ENCODE results near the gene MED13L. TPM values are rescaled to one million over a fixed set of nuclear protein-coding genes. Genes with fewer than 3 reads are reported as not detected.

Gene MED13L
- total RNA-seq, 1 experiment from 2014 or later, result 94.1 TPM

- TF ChIP-seq, protein P1, sequence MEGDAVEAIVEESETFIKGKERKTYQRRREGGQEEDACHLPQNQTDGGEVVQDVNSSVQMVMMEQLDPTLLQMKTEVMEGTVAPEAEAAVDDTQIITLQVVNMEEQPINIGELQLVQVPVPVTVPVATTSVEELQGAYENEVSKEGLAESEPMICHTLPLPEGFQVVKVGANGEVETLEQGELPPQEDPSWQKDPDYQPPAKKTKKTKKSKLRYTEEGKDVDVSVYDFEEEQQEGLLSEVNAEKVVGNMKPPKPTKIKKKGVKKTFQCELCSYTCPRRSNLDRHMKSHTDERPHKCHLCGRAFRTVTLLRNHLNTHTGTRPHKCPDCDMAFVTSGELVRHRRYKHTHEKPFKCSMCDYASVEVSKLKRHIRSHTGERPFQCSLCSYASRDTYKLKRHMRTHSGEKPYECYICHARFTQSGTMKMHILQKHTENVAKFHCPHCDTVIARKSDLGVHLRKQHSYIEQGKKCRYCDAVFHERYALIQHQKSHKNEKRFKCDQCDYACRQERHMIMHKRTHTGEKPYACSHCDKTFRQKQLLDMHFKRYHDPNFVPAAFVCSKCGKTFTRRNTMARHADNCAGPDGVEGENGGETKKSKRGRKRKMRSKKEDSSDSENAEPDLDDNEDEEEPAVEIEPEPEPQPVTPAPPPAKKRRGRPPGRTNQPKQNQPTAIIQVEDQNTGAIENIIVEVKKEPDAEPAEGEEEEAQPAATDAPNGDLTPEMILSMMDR (conservative IDR thresholded peaks at IDR 0.05; ENCODE audit: low read depth, low read length), result no peak
- TF ChIP-seq EZH2 (IDR thresholded peaks at IDR 0.05; ENCODE audit: borderline replicate concordance, low read depth, low read length, poor library complexity, severe bottlenecking), result no peak
- DNase-seq (ENCODE audit: low spot score), result no peak
- no TSS peak for BruUV-seq (replicated peaks)
- no peak overlapping the region for H3K27ac ChIP-seq (ENCODE audit: low read depth, low read length, poor library complexity, severe bottlenecking)
- H3K4me1 ChIP-seq (ENCODE audit: insufficient read depth, low read length, poor library complexity, severe bottlenecking), result no peaks in the 10 kb centered on the region
- intact Hi-C loops (cut with micrococcal nuclease; ENCODE audit: unreplicated experiment), result no loop called here
- no peaks in the 10 kb centered on the region for H3K9me3 ChIP-seq (ENCODE audit: low read depth, low read length, poor library complexity, severe bottlenecking)
- POLR2A ChIA-PET (ENCODE audit: low non-redundant PET), result no interaction called here
- CTCF ChIA-PET, result no interaction called here
- H3K4me3 ChIP-seq (ENCODE audit: low read depth, low read length, poor library complexity, severe bottlenecking), result no peak overlapping the region
- no peaks in the 10 kb centered on the region for H3K27me3 ChIP-seq (replicated peaks; ENCODE audit: insufficient read depth, low read depth, low read length, poor library complexity)
- peaks cover 44% of the 10 kb centered on the region for H3K36me3 ChIP-seq (ENCODE audit: insufficient read depth, low read length, poor library complexity, severe bottlenecking)
These were observed 305.3 kb downstream of the MED13L start for GRCh38 chr12:115972241-115972640.

- CTCF ChIA-PET, result no interaction called here
- Histone ChIP-seq H3K27ac (ENCODE audit: low read depth, low read length, poor library complexity, severe bottlenecking) (no peak overlapping the region), H3K27me3 (replicated peaks; ENCODE audit: insufficient read depth, low read depth, low read length, poor library complexity) (no peaks in the 10 kb centered on the region), H3K4me1 (ENCODE audit: insufficient read depth, low read length, poor library complexity, severe bottlenecking) (no peaks in the 10 kb centered on the region), H3K9me3 (ENCODE audit: low read depth, low read length, poor library complexity, severe bottlenecking) (no peaks in the 10 kb centered on the region), H3K36me3 (ENCODE audit: insufficient read depth, low read length, poor library complexity, severe bottlenecking) (peaks cover 56% of the 10 kb centered on the region), H3K4me3 (ENCODE audit: low read depth, low read length, poor library complexity, severe bottlenecking) (no peak overlapping the region)
- TF ChIP-seq, protein P1 (conservative IDR thresholded peaks at IDR 0.05; ENCODE audit: low read depth, low read length), result no peak
- no peak for TF ChIP-seq EZH2 (IDR thresholded peaks at IDR 0.05; ENCODE audit: borderline replicate concordance, low read depth, low read length, poor library complexity, severe bottlenecking)
- no peak for DNase-seq (ENCODE audit: low spot score)
- POLR2A ChIA-PET (ENCODE audit: low non-redundant PET), result no interaction called here
- BruUV-seq (replicated peaks), result no TSS peak
- intact Hi-C loops (cut with micrococcal nuclease; ENCODE audit: unreplicated experiment), result no loop called here
These were observed 309.3 kb downstream of the MED13L start for GRCh38 chr12:115968211-115968610.

DNA sequence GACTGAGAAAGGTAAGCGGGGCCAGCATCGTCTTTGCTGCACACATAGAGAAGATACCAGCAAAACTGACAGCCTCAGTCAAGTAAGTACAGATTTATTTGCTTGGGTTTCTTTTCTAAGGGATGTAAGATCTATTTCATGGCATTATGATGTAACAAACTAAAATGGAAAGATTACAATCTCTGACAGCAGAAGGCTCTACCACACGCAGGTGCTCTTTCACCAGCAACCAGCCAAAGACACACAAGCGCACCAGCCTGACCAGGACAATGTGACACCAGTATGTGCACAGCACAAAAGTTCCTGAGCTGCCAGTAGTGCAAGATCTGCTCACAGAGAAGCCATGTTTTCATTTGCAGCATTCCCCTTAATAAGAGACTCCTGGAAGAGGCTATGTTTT, 311.1 kb downstream of the MED13L start:
- DNase-seq (ENCODE audit: low spot score), result no peak
- TF ChIP-seq, protein P1 (conservative IDR thresholded peaks at IDR 0.05; ENCODE audit: low read depth, low read length), result no peak
- no peak for TF ChIP-seq EZH2 (IDR thresholded peaks at IDR 0.05; ENCODE audit: borderline replicate concordance, low read depth, low read length, poor library complexity, severe bottlenecking)
- BruUV-seq (replicated peaks), result no TSS peak
- Histone ChIP-seq H3K4me3 (ENCODE audit: low read depth, low read length, poor library complexity, severe bottlenecking) (no peak overlapping the region), H3K36me3 (ENCODE audit: insufficient read depth, low read length, poor library complexity, severe bottlenecking) (peaks cover 58% of the 10 kb centered on the region), H3K4me1 (ENCODE audit: insufficient read depth, low read length, poor library complexity, severe bottlenecking) (no peaks in the 10 kb centered on the region), H3K27ac (ENCODE audit: low read depth, low read length, poor library complexity, severe bottlenecking) (no peak overlapping the region), H3K27me3 (replicated peaks; ENCODE audit: insufficient read depth, low read depth, low read length, poor library complexity) (no peaks in the 10 kb centered on the region), H3K9me3 (ENCODE audit: low read depth, low read length, poor library complexity, severe bottlenecking) (no peaks in the 10 kb centered on the region)
- CTCF ChIA-PET, result no interaction called here
- POLR2A ChIA-PET (ENCODE audit: low non-redundant PET), result no interaction called here
- intact Hi-C loops (cut with micrococcal nuclease; ENCODE audit: unreplicated experiment), result no loop called here

Data from A673 (cell line).